ENCODE data around the gene BRSK2.

The BRSK2 gene

GRCh38 chr11:1397146-1397861 is 7.6 kb downstream of the BRSK2 start:
- no peak for DNase-seq (ENCODE audit: low read depth)

GRCh38 chr11:1397862-1398527 is 8.3 kb downstream of the BRSK2 start:
- no peak for DNase-seq (ENCODE audit: low read depth)

- DNase-seq (ENCODE audit: low read depth): no peak
Measured at GRCh38 chr11:1398528-1399235, 8.9 kb downstream of the BRSK2 start.

GRCh38 chr11:1399386-1400316 is 9.9 kb downstream of the BRSK2 start:
- DNase-seq (ENCODE audit: low read depth): no peak

GRCh38 chr11:1400317-1401170 is 10.8 kb downstream of the BRSK2 start:
- DNase-seq (ENCODE audit: low read depth): no peak

- no peak for DNase-seq (ENCODE audit: low read depth)
Measured at GRCh38 chr11:1401171-1401445, 11.4 kb downstream of the BRSK2 start.

- DNase-seq (ENCODE audit: low read depth): no peak
Measured at GRCh38 chr11:1401656-1402221, 12.0 kb downstream of the BRSK2 start.

GRCh38 chr11:1402355-1403077 is 12.8 kb downstream of the BRSK2 start:
- no peak for DNase-seq (ENCODE audit: low read depth)

- no peak for DNase-seq (ENCODE audit: low read depth)
Measured at GRCh38 chr11:1403078-1403620, 13.4 kb downstream of the BRSK2 start.

- DNase-seq (ENCODE audit: low read depth): no peak
Measured at GRCh38 chr11:1403721-1404460, 14.2 kb downstream of the BRSK2 start.

- DNase-seq (ENCODE audit: low read depth): no peak
Measured at GRCh38 chr11:1404461-1405185, 14.9 kb downstream of the BRSK2 start.

- DNase-seq (ENCODE audit: low read depth): no peak
Measured at GRCh38 chr11:1405186-1406020, 15.7 kb downstream of the BRSK2 start.

- DNase-seq (ENCODE audit: low read depth): no peak
Measured at GRCh38 chr11:1406571-1407485, 17.1 kb downstream of the BRSK2 start.

GRCh38 chr11:1407668-1408067 is 17.9 kb downstream of the BRSK2 start:
- no peak for DNase-seq (ENCODE audit: low read depth)

GRCh38 chr11:1408346-1408745 is 18.6 kb downstream of the BRSK2 start:
- no peak for DNase-seq (ENCODE audit: low read depth)

GRCh38 chr11:1409108-1409851 is 19.5 kb downstream of the BRSK2 start:
- DNase-seq (ENCODE audit: low read depth): no peak

Measured in T-helper 22 cell (primary cell).